ENCODE measurements around the gene SCRT2. TPM values are rescaled to one million over a fixed set of nuclear protein-coding genes. Genes with fewer than 3 reads are reported as not detected.

Gene SCRT2
- total and polyA plus RNA-seq, 2 experiments from 2014 or later = not detected

- Histone ChIP-seq H3K9ac (no peak overlapping the region), H3K4me2 (ENCODE audit: unreplicated experiment) (no peak overlapping the region), H3K36me3 (ENCODE audit: low read depth) (no peaks in the 10 kb centered on the region), H3K9me2 (ENCODE audit: insufficient read depth) (no peaks in the 10 kb centered on the region), H3K27ac (no peak overlapping the region), H3K9me3 (ENCODE audit: low read depth) (no peaks in the 10 kb centered on the region), H3K27me3 (replicated peaks; ENCODE audit: insufficient read depth) (peaks cover 45% of the 10 kb centered on the region), H3K4me3 (no peak overlapping the region), H3K4me1 (ENCODE audit: insufficient read depth) (no peaks in the 10 kb centered on the region), H3F3A (ENCODE audit: insufficient read depth) (no peaks in the 10 kb centered on the region), H2AFZ (no peak overlapping the region), H3K79me2 (ENCODE audit: insufficient read depth) (no peaks in the 10 kb centered on the region), H4K20me1 (ENCODE audit: insufficient read depth) (no peaks in the 10 kb centered on the region)
- no peak for DNase-seq
- TF ChIP-seq EZH2 (IDR thresholded peaks at IDR 0.05; ENCODE audit: insufficient read depth, poor library complexity, severe bottlenecking) = no peak
- no peak for TF ChIP-seq EZH2phosphoT487 (IDR thresholded peaks at IDR 0.05; ENCODE audit: insufficient read depth, low read depth)
- 23 to 32% methylated on average over 14 of the region's 14 CpGs for WGBS, 2 experiments (ENCODE audit: low coverage in 1 of 2, low lambda C conversion rate in 2 of 2, missing lambda C conversion rate in 2 of 2)
- in situ Hi-C loops (cut with MboI) = no loop called here
Observed at GRCh38 chr20:634148-634925, 41.3 kb downstream of the SCRT2 start.

- Histone ChIP-seq H3K27ac (no peak overlapping the region), H3F3A (ENCODE audit: insufficient read depth) (no peaks in the 10 kb centered on the region), H3K9ac (no peak overlapping the region), H3K36me3 (ENCODE audit: low read depth) (no peaks in the 10 kb centered on the region), H3K4me3 (no peak overlapping the region), H4K20me1 (ENCODE audit: insufficient read depth) (no peaks in the 10 kb centered on the region), H2AFZ (no peak overlapping the region), H3K9me2 (ENCODE audit: insufficient read depth) (no peaks in the 10 kb centered on the region), H3K4me1 (ENCODE audit: insufficient read depth) (no peaks in the 10 kb centered on the region), H3K79me2 (ENCODE audit: insufficient read depth) (no peaks in the 10 kb centered on the region), H3K9me3 (ENCODE audit: low read depth) (no peaks in the 10 kb centered on the region), H3K4me2 (ENCODE audit: unreplicated experiment) (no peak overlapping the region), H3K27me3 (replicated peaks; ENCODE audit: insufficient read depth) (peaks cover 47% of the 10 kb centered on the region)
- DNase-seq = no peak
- 0 to 9% methylated on average over 1 of the region's 1 CpG for WGBS, 2 experiments (ENCODE audit: low coverage in 1 of 2, low lambda C conversion rate in 2 of 2, missing lambda C conversion rate in 2 of 2)
- TF ChIP-seq EZH2 (IDR thresholded peaks at IDR 0.05; ENCODE audit: insufficient read depth, poor library complexity, severe bottlenecking) (no peak), EZH2phosphoT487 (IDR thresholded peaks at IDR 0.05; ENCODE audit: insufficient read depth, low read depth) (no peak)
- in situ Hi-C loops (cut with MboI) = no loop called here
Observed at GRCh38 chr20:631101-631500, 44.5 kb downstream of the SCRT2 start.

GRCh38 chr20:626579-626978, 49.0 kb downstream of the SCRT2 start:
- Histone ChIP-seq H3K36me3 (ENCODE audit: low read depth) (no peaks in the 10 kb centered on the region), H2AFZ (no peak overlapping the region), H3K4me2 (ENCODE audit: unreplicated experiment) (no peak overlapping the region), H3K9me2 (ENCODE audit: insufficient read depth) (no peaks in the 10 kb centered on the region), H3K9ac (no peak overlapping the region), H3K79me2 (ENCODE audit: insufficient read depth) (no peaks in the 10 kb centered on the region), H3K9me3 (ENCODE audit: low read depth) (no peaks in the 10 kb centered on the region), H3F3A (ENCODE audit: insufficient read depth) (no peaks in the 10 kb centered on the region), H3K27me3 (replicated peaks; ENCODE audit: insufficient read depth) (peaks cover 35% of the 10 kb centered on the region), H3K27ac (no peak overlapping the region), H3K4me3 (no peak overlapping the region), H4K20me1 (ENCODE audit: insufficient read depth) (no peaks in the 10 kb centered on the region), H3K4me1 (ENCODE audit: insufficient read depth) (no peaks in the 10 kb centered on the region)
- DNase-seq = no peak
- in situ Hi-C loops (cut with MboI) = no loop called here
- TF ChIP-seq EZH2phosphoT487 (IDR thresholded peaks at IDR 0.05; ENCODE audit: insufficient read depth, low read depth) (no peak), EZH2 (IDR thresholded peaks at IDR 0.05; ENCODE audit: insufficient read depth, poor library complexity, severe bottlenecking) (no peak)
- 23 to 27% methylated on average over 2 of the region's 2 CpGs for WGBS, 2 experiments (ENCODE audit: low coverage in 1 of 2, low lambda C conversion rate in 2 of 2, missing lambda C conversion rate in 2 of 2)

GRCh38 chr20:625360-625932, 50.2 kb downstream of the SCRT2 start:
- no peaks in the 10 kb centered on the region for H3K9me3 ChIP-seq (ENCODE audit: low read depth)
- no peaks in the 10 kb centered on the region for H3K9me2 ChIP-seq (ENCODE audit: insufficient read depth)
- H3K27ac ChIP-seq = no peak overlapping the region
- in situ Hi-C loops (cut with MboI) = no loop called here
- H4K20me1 ChIP-seq (ENCODE audit: insufficient read depth) = no peaks in the 10 kb centered on the region
- DNase-seq = no peak
- H3K9ac ChIP-seq = no peak overlapping the region
- no peaks in the 10 kb centered on the region for H3F3A ChIP-seq (ENCODE audit: insufficient read depth)
- H3K36me3 ChIP-seq (ENCODE audit: low read depth) = no peaks in the 10 kb centered on the region
- H2AFZ ChIP-seq = no peak overlapping the region
- WGBS, 2 experiments (ENCODE audit: low coverage in 1 of 2, low lambda C conversion rate in 2 of 2, missing lambda C conversion rate in 2 of 2) = 86 to 87% methylated on average over 4 of the region's 4 CpGs
- TF ChIP-seq EZH2 (IDR thresholded peaks at IDR 0.05; ENCODE audit: insufficient read depth, poor library complexity, severe bottlenecking) (no peak), EZH2phosphoT487 (IDR thresholded peaks at IDR 0.05; ENCODE audit: insufficient read depth, low read depth) (no peak)
- H3K4me3 ChIP-seq = no peak overlapping the region
- H3K27me3 ChIP-seq (replicated peaks; ENCODE audit: insufficient read depth) = peaks cover 35% of the 10 kb centered on the region
- H3K4me2 ChIP-seq (ENCODE audit: unreplicated experiment) = no peak overlapping the region
- H3K4me1 ChIP-seq (ENCODE audit: insufficient read depth) = peaks cover 7% of the 10 kb centered on the region; the same call in 1 of the 2 replicates
- no peaks in the 10 kb centered on the region for H3K79me2 ChIP-seq (ENCODE audit: insufficient read depth)

Data from GM23248 (cell line).